GM18502 (cell line): ENCODE measurements around the gene SORCS2.

Source experiments
- ATAC-seq: cut with Tn5 transposase; IDR thresholded peaks from one replicate; pipeline ENCODE4 v1.9.1; 2021; ENCODE audit warnings: mild to moderate bottlenecking; ENCODE audit not compliant: unreplicated experiment, poor library complexity

SORCS2 gene

DNA sequence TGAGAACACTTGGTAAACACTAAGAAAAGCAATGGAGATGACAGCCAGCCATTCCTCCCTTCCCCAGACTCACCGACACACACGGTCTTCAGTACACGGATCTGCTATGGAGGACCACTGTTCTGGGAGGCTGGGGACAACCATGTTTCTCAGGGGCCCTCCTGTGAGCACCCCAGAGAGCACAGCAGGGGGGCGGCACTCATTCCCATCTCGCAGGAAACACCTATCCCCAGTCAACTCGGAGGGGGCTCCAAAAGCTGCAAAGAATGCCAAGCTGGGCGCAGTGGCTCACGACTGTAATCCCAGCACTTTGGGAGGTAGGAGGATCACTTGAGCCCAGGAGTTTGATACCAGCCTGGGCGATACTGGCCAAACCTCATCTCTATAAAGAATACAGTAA lies 575.2 kb downstream of the SORCS2 start:
- ATAC-seq, result no peak

DNA sequence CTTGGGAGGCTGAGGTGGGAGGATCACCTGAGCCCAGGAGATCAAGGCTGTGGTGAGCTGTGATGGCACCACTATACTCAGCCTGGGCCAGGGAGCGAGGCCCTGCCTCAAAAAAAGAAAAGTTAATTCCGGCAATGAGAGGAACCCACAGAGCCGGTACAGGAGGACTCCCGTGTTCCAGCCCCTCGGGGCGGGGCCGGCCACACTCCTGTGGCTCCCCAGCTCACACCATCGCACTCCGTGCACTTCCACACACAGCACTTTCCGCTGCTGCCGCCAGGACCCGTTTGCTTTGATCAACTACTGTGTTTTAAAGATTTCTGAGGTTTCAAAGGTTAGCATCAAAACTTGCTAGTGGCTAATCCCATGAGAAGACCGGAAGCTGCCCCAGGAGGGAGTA lies 575.6 kb downstream of the SORCS2 start:
- no peak for ATAC-seq

DNA sequence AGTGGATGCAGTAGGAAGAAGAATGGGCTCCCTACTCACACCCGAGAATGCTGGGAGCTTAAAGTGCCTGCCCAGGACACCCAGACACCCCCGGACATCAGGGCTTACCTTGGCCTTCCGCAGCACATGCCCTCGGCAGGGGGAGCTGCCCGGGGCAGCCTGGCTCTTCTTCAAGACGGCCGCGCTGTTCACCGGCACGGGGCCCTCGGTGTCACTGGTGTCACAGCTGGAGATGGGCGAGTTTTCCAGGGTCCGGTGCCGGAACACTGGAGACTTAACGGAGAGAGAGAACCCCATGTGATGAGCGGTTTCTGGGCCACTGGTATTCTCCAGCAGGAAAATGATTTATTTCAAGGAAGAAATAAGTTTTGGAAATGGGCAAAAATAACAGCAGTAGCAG lies 576.4 kb downstream of the SORCS2 start:
- no peak for ATAC-seq

DNA sequence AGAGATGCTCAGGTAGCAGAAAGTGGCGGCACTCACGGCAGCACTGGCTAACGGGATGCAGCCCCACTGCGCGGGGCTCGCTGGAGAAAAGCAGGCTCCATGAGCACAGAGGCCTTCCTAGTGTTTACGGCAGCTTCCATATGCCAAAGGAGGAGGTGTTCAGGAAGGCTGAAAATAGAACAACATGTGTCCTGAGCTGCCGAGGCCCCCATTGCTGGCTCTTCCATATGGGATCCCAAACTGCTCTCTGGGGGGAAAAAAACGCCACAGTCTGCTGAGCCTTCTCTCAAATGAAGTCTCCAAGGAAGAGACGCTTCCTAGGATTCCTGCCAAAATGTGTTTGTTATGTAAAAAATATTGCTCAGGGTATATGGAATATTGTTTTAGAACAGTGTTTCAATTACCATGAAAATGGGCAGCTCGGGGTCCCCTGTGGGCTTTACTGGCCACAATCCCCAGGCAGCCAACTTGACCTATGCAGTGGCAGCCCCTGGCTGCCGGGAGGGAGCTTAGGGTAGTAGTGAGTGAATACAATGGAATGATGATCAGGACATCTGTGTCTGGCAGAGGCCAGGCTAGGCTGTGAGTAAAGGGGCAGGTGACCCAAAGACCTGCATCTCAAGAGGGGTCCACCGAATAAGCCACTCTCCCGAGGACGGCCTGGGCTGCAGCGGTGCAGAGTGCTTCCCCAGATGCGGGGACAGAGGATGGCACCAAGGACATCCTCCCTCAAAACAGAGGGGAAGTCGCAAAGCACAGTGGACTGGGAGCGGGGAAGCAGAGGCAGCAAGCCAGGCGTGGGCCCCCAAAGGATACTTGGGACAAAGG lies 577.3 kb downstream of the SORCS2 start:
- ATAC-seq, result no peak

DNA sequence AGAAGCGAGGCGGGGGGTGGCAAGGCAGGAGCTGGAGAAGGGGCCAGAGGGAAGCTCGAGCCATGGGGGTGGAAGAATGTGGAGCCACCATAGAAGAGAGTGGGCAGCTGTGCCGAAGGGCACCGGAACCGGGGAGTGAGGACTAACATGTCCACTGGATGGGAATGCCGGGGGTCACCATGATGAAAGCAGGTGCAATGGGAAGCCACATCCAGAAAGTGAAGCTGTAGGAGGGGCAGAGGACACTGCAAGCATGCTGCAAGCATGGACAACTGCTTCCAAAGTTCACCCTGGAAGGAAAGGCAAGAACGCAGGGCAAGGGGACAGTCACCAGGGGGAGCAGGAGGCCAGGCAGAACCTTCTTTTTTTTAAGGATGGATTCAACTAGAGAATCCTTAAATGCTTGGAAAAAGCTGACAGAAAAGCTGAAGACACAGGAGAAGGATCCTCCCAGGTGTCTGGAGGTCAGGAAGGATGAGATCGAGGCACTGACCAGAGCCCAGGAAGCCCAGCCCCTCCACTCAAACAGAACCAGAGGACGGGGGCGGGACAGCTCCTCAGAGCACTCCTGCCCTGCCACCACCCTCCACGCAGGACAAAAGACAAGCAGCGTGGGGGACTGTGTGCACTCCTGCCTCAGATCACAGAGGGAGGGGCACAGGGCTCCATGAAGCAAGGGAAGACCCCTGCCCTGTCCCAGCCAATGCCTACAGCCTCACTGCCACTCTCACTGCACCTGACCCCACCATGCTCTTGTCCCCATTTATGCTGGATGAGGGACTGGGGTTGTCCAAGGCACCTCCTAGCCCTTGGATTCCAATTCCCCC lies 578.1 kb downstream of the SORCS2 start:
- no peak for ATAC-seq

DNA sequence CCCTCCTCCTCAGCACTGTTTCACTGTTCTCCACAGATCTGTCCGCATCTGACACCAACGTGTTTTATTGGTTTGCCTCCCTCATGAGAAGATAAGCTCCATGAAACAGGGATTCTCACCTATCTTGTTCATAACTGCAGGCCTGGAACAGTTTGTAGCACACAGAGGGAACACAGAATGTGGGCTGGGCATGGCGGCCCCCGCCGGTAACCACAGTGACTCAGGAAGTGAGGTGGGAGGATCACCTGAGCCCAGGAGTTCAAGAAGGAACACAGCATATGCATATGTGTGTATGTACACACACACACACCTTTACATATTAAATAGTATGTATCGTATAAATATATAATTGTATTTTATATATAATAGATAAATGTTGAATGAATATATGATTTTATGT lies 578.7 kb downstream of the SORCS2 start:
- no peak for ATAC-seq

DNA sequence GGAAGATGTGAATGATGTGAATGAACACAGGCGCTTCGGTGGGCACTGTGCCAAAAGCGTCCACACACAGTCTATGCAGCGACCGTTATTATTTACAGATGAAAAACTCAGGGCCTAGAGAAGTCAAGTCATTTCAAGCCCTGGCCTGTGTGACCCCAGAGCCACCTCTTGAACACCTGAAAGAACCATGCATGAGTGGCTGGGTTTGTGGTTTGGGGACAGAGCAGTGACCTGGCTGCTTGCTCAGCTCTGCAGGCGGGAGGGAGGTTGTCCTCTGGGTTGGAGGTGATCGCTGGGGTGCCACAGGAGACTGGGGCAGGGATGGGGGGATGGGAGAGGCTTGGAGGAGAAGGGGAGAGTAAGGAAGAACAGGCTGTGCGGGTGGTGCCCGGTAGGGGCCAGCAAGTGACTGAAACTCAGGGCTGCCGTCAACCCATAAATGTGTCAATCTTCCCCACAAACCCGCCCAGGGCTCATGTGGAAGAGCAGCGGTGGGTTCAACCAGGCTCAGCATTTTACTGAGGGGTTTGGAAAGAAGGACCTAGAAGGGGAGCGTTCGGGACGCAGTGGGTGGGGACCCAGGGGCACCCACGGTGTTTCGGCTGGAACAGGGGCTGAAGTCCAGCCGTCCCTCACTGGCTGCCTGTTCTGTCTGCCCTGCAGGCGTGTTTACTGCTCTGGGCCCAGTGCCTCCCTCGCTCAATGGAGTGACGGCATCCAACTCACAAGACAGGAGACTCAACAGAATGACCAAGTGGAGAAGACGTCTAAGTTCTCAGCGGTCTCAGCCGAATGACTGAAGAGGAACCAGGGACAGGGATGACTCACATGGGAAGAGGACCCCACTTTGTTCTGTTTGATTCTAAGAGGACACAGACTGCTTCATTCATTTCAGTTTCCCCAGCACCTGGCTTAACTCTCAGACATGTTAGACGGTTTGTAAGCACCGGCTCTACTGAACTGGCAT lies 579.5 kb downstream of the SORCS2 start:
- peak; percentile 88 for ATAC-seq

DNA sequence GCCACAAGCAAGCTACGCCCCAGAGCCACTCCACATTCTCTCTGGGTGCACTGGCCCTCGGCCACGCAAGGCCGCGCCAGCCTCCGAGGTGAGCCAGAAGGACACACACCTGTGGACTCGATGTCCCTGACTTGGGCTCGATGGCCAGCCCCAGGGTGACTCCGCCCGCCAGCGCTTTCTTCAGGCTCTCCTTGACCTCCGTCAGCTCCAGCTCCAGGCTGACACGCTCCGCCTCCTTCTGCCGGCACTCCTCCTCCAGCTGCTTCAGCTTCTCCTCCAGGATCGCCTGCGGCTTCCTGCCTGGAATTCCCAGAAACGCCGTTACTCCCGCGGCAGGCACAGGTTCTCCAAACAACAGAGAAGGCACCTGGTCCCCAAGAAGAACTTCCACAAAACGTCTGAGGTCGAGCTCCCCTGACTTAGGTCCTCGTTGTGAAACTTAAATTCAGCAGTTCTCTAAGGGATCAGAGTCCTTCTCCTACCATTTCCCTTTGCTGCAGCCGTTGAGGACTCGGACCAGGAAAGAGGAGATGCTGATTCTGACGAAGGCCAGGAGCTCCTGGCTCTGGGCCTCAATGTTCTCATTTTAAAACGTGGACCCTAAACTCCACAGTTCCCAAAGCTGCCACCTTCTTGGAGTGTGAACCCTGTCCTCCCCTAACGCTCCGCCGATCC lies 580.5 kb downstream of the SORCS2 start:
- no peak for ATAC-seq

DNA sequence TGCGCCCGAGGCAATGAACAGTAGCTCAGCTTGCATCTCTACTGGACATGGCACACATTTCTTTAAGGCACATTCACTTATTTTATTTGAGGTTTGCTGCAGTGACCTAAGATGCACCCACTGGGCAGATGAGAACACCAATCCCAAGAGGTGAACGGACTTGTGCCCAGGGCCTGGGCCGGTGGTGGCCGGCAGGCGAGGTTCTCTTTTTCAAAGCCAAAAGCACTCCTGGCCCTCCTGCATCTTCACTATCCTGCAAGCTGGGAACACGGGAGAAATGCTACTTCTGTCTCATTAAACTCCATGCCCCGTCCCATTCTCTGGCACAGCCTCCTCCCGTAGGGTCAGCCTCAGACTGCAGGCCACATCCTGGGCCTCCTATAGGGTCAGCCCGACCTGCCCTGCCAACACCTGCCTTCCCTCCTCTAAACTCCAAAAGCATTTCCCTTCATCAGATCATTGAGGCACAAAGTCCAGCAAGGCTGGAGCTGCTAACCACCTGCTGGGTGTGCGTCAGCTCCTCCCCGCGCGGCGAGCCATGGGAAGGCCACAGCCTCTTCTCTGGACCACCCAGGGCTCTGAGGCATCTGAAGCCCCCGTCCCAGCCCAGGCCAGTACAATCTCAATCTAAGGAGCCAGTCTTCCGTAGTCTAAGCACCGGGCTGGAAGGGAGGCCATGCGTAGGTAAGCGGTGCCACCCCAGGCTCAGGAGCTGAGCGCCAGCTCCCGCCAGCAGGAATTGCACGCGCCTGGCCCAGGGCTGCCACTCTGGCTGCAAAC lies 581.3 kb downstream of the SORCS2 start:
- no peak for ATAC-seq

DNA sequence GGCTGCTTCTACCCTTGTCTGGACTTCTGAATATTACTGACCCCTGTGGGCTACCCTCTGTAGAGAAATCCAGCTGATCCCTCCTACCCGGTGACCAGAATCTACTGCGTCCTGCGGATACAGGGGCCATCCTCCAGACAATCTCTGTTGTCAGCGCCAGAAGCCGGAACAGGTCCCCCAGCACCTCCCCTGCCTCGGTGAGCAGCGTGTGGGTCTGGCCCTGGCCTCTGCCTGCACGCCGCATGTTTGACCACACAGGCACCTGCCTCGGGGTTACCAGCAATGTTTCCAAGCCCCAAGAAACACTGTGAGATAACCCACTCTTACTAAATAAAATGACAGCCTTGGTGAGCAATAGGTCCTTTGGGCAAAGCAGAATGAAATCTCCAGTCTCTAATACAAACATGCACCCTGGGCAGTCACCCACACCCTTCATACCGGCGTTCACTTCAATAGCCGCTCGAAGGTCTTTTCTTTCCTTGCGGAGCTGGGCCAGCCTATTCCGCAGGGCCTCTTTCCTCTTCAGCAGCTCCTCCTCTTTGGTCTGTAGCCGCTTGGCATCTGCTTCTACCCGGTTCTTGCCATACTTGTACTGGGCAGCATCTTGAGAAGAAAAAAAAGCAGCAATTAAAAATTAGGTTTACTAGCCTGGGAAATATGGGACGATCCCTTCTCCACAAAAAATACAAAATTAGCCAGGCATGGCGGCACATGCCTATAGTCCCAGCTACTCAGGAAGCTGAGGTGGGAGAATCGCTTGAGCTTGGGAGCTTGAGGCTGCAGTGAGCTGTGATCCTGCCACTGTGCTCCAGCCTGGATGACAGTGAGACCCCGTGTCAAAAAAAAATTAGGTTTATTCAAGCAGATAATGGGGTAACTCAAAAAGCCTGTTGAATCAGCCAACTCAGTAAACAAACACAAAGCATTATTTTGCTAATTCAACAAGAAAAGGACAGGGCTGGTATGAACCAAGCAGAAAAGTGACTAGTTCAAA lies 582.3 kb downstream of the SORCS2 start:
- no peak for ATAC-seq

DNA sequence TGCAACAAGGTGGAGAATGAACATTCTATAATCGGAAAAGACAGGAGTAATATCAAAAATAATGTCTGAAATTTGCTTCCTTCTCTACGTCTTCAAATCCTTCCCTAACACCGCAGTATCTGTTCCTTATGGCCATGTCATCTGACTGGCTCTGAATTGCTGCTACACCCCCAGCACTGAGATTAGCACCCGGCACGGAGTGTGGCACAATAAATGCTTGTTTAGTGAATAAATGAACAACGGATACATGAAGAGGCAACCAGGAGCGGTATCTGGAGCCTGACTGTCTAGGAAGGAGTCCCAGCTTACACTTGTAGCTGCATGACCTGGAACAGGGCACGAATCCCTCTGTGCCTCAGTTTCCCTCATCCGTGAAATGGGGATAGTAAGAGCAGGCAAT lies 583.1 kb downstream of the SORCS2 start:
- no peak for ATAC-seq

DNA sequence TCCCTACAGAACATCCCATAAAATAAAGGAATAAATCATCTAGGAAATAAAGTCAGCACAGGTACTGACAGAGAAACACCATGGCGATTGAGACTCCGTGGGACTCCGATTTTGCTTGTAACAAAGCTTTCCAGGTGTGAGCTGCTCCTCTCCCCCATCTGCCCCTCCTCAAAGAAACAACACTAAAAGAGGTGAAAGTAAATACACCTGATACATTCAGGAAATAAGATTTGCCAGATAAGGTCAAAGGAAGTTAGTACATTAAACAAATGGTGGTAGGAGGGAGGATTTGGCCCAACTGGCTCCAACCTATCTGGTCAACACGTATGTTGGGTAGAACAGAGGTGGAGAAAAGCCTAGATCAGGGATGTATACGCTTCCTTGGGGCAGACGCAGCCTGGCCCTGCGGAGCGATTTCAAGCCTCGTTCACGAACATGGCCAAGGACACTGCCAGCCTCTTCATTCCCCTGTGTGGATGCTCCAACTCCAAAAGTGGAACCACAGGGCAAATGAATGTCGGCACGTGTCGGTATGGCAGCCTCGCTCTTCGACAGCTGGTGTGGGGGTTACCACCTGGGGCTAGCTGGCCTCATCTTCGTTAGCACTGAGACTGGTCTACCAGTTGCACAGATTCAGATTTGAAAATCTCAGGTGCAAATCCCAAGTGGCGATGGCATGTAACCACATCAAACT lies 584.8 kb downstream of the SORCS2 start:
- ATAC-seq, result no peak

DNA sequence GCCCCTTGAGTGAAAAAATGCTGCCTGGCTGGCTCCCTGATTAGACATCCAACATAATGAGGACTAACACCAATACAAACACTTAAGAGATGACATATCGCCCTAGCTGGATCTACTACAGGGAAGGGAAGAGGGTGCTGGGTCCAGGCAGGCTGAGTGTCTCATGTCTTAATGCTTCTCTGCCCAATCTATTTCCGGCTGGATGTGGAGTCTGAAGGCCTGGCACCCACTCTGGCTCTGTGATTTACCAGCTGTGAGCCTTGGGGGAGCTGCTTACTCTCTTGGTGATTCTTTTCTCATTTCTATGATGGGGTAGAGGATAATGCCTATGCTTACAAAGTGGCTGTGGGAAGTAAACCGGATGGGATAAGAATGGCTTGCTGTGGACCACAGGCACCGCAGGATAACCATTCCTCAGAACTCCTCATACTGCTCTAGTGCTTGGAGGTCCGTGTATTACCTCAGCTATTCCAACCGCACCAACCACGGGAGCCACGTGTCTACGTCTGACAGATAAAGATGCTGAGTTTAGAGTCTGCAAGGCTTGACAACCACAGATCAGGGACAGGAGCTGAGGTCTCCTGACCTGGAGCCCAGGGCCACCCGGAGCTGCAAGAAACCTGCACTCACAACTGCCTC lies 585.7 kb downstream of the SORCS2 start:
- no peak for ATAC-seq

DNA sequence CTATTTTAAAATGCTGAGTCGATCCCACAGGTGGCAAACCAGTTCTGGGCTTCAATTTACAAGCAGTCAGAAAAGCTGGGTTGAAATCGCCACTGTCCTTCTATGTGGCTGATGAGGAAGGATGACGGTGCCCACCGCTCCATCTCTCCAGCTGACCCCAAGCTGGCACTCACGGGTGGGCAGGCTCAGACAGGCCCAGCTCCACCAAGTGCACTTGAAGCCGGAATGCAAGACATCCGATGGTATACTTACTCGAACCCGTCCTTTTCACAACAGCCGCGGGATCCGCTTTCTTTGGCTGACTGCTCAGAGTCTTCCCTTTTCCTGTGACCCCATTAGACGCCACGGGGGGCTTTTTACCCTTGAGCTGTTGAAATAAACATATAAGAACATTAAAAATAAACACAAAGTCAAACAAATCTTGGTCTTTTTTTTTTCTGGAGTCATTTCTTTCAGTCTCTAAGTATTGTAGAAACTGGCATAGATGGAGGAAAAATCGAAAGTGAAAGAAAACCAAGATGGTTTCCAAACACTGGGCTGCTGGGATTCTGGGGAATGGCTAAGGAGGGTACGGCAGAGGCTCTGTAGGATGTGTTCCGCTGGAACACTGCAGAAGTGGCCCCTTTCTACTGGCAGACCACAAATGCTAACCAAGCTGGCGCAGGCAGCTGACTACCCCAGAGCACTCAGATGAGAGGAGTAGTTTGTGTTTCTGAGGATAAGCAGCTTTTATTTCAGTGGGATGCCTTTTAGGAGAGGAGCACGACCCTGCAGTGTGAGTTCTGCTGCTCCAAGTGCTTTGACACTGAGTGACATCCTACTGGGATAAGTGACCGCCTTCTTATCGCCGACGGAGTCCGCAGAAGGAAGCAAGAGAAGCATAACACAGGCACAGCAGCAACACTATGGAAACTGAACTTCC lies 586.4 kb downstream of the SORCS2 start:
- no peak for ATAC-seq

DNA sequence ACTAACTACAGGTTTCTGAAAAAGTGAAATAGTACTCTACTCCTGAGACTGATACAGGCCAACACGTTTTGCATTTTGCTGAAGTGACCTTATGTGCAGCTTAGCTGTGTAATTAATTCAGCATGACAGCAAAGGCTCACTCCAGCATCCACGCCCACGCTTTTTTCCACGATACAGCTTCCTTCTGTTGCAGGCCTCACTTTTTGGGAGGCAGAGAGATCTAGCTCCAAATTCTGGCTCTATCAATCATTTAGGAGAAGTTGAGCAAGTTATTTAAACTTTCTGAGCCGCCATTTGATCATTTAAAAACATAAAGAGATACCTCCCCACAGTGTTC lies 587.1 kb downstream of the SORCS2 start:
- no peak for ATAC-seq

DNA sequence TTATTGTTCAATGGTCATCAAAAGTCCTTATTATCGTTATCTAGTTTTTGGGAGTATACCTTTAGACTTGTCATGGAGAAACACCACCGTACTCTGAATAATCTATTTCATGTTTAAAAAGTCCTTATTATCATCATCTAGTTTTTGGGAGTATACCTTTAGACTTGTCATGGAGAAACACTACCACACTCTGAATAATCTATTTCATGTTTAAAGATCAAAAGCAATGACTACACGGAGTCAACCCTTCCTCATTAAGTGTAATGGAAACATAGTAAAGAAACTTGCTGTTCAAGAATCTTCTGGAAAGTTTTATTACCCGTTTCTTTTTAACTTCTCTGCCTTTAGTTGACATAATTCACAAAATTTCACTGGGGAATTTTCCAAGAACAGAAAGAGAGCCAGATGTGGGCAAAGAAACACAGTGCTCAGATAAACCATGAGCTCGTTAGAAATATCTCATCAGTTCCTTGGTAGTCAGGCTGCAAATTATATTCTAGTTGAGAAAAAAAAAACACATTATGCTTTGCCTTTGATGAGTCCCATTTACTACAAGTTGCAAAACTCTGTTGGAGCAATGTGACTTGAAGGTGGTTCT lies 588.5 kb downstream of the SORCS2 start:
- no peak for ATAC-seq
